Natural killer cell (primary cell): Measurements from ENCODE around the gene MARF1. TPM values are rescaled to one million over a fixed set of nuclear protein-coding genes. Genes with fewer than 3 reads are reported as not detected.

Experiments used
- ATAC-seq, 3 donors: fragments of 150-1000 bp in 2 of 3; fragments of 200-7000 bp in 1 of 3; cut with Tn5 transposase; 1 replicate in 1 of 3; 2 replicates in 2 of 3; pipeline ENCODE4 v1.10.0; 2021; ENCODE audit warnings: mild to moderate bottlenecking in 2 of 3, moderate library complexity in 2 of 3
- DNase-seq, 2 donors: peaks; one replicate each; pipeline versions ENCODE4 v3.0.0 to v3.0.0-alpha.2; 2013 to 2021; ENCODE audit warnings: mixed read lengths in 1 of 2
- H3K27ac ChIP-seq: one replicate; pipeline ENCODE4 v1.5.1; 2013; ENCODE audit warnings: mild to moderate bottlenecking, low read length
- H3K27me3 ChIP-seq: one replicate; pipeline ENCODE4 v1.6.1; 2013; ENCODE audit warnings: low read length; ENCODE audit not compliant: control insufficient read depth, insufficient read depth
- H3K36me3 ChIP-seq: one replicate; pipeline ENCODE4 v1.6.1; 2013; ENCODE audit warnings: low read length; ENCODE audit not compliant: control insufficient read depth, insufficient read depth
- H3K4me1 ChIP-seq: one replicate; pipeline ENCODE4 v1.6.1; 2013; ENCODE audit warnings: low read length; ENCODE audit not compliant: control insufficient read depth, insufficient read depth
- H3K4me3 ChIP-seq: one replicate; pipeline ENCODE4 v1.5.1; 2013; ENCODE audit warnings: low read length
- H3K9me3 ChIP-seq: one replicate; pipeline ENCODE4 v1.6.1; 2013; ENCODE audit warnings: low read length; ENCODE audit not compliant: control insufficient read depth, insufficient read depth
- H3K27ac Mint-ChIP-seq, 2 donors: one replicate each; pipeline ENCODE4 v1.8.0; 2022; ENCODE audit warnings: mild to moderate bottlenecking in 2 of 2, mixed read lengths in 2 of 2, moderate library complexity in 1 of 2
- H3K27me3 Mint-ChIP-seq, 2 donors: one replicate each; pipeline ENCODE4 v1.8.0; 2022; ENCODE audit warnings: low read depth in 2 of 2, mixed read lengths in 2 of 2
- H3K36me3 Mint-ChIP-seq: one replicate; pipeline ENCODE4 v1.8.0; 2022; ENCODE audit warnings: mixed read lengths
- H3K4me1 Mint-ChIP-seq, 2 donors: one replicate each; pipeline ENCODE4 v1.8.0; 2022; ENCODE audit warnings: mixed read lengths in 2 of 2
- H3K4me3 Mint-ChIP-seq: one replicate; pipeline ENCODE4 v1.8.0; 2022; ENCODE audit warnings: mild to moderate bottlenecking, moderate library complexity, mixed read lengths
- H3K9me3 Mint-ChIP-seq, 2 donors: one replicate each; pipeline ENCODE4 v1.8.0; 2022; ENCODE audit warnings: mixed read lengths in 2 of 2
- WGBS: methylation state at CpG from one replicate; pipeline ENCODE4 v1.1.7; 2013; ENCODE audit warnings: missing lambda C conversion rate; ENCODE audit not compliant: insufficient coverage; 5-methylcytosine and 5-hydroxymethylcytosine counted together
- intact Hi-C: fragments of 100-400 bp; cut with micrococcal nuclease; formaldehyde crosslinking; loops from one replicate; pipeline ENCODE4 v1.14.2; 2022
- total RNA-seq, 4 donors: library from RNA; stranded (reverse); fragments of 120-200 nt in 1 of 4; gene quantifications; one replicate each; pipeline versions ENCODE4 v1.2.3 to v1.2.4, GENCODE V29; 2013 to 2022
- TF ChIP-seq, protein P1 (sequence below): fragments of 200-600 bp; IDR thresholded peaks from one replicate; pipeline ENCODE4 v1.8.0; 2022; ENCODE audit warnings: antibody characterized with exemption

MARF1 gene
- total RNA-seq, 3 donors from 2014 or later (not counting 1 experiment from before 2014, with no cell fraction given) = 127 to 149 (median 140) TPM

DNA sequence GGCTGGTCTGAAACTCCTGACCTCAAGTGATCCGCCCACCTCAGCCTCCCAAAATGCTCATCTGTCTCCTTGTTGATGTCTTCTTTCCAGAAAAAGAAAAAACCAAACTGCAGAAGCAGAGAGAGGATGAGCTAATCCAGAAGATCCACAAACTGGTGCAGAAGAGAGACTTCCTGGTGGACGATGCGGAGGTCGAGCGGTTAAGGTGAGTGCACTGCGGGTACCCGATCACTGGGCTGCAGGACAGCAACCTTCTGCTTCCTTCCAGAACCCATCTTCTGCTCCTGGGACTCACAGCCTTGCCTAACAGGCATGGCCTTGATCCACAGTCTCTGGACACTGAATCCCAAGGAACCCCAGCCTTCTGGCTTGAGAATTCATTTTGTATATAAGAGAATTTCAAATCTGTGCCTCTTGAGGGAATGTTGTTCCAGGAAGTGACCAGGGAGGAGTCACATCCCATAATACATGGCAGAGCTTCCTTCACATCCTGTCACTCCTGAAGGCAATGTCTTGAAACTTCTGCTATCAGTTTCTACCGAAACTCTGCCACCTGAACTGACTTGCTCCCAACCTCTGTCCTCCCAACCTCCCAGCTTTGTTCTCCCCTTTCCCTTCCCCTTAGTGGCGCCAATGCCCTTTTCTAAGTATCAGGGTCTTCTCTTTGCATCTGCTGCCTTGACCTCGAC lies 61.7 kb downstream of the MARF1 start:
- Histone ChIP-seq H3K4me3 (no peak overlapping the region), H3K9me3 (no peaks in the 10 kb centered on the region), H3K36me3 (no peaks in the 10 kb centered on the region), H3K27ac (no peak overlapping the region), H3K4me1 (peaks cover 7% of the 10 kb centered on the region), H3K27me3 (no peaks in the 10 kb centered on the region)
- TF ChIP-seq, protein P1, sequence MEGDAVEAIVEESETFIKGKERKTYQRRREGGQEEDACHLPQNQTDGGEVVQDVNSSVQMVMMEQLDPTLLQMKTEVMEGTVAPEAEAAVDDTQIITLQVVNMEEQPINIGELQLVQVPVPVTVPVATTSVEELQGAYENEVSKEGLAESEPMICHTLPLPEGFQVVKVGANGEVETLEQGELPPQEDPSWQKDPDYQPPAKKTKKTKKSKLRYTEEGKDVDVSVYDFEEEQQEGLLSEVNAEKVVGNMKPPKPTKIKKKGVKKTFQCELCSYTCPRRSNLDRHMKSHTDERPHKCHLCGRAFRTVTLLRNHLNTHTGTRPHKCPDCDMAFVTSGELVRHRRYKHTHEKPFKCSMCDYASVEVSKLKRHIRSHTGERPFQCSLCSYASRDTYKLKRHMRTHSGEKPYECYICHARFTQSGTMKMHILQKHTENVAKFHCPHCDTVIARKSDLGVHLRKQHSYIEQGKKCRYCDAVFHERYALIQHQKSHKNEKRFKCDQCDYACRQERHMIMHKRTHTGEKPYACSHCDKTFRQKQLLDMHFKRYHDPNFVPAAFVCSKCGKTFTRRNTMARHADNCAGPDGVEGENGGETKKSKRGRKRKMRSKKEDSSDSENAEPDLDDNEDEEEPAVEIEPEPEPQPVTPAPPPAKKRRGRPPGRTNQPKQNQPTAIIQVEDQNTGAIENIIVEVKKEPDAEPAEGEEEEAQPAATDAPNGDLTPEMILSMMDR = no peak
- no peak overlapping the region for H3K27ac Mint-ChIP-seq
- peaks cover 3 to 6% of the 10 kb centered on the region in 2 donors for H3K9me3 Mint-ChIP-seq
- no peaks in the 10 kb centered on the region for H3K27me3 Mint-ChIP-seq
- DNase-seq (no peak), ATAC-seq (no peak)
- intact Hi-C loops = no loop called here
- H3K4me1 Mint-ChIP-seq = peaks cover 12% of the 10 kb centered on the region in 2 donors
- H3K4me3 Mint-ChIP-seq = no peak overlapping the region
- 83% methylated on average over 10 of the region's 10 CpGs for WGBS
- H3K36me3 Mint-ChIP-seq = peaks cover 10% of the 10 kb centered on the region

DNA sequence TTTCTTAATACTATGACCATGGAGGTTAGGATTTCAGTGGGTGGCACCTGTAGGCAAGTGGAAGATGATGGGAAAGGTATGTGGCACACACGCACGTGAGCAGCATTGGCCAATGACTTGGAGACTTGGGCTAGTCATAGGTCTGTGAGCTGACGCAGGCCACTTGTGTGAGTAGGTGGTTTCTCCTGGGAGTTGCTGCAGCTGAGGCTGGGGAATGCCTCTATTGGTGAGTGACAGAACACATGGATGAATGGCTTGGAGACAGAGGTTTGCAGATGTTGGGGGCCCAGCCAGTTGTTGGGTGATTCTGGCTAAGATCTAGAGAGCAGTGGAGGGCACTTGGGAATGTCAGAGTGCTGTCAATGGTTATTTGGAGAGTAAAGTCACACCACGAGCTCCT lies 64.1 kb downstream of the MARF1 start:
- Histone ChIP-seq H3K4me1 (peaks cover 7% of the 10 kb centered on the region), H3K4me3 (no peak overlapping the region), H3K36me3 (no peaks in the 10 kb centered on the region), H3K27me3 (no peaks in the 10 kb centered on the region), H3K9me3 (no peaks in the 10 kb centered on the region), H3K27ac (no peak overlapping the region)
- no peaks in the 10 kb centered on the region for H3K9me3 Mint-ChIP-seq
- intact Hi-C loops = no loop called here
- DNase-seq = no peak
- no peak for ATAC-seq
- H3K4me3 Mint-ChIP-seq = no peak overlapping the region
- peaks cover 12 to 20% of the 10 kb centered on the region in 2 donors for H3K4me1 Mint-ChIP-seq
- TF ChIP-seq, protein P1 = no peak
- H3K36me3 Mint-ChIP-seq = no peaks in the 10 kb centered on the region
- 91% methylated on average over 4 of the region's 4 CpGs for WGBS
- H3K27me3 Mint-ChIP-seq = no peaks in the 10 kb centered on the region
- no peak overlapping the region for H3K27ac Mint-ChIP-seq

DNA sequence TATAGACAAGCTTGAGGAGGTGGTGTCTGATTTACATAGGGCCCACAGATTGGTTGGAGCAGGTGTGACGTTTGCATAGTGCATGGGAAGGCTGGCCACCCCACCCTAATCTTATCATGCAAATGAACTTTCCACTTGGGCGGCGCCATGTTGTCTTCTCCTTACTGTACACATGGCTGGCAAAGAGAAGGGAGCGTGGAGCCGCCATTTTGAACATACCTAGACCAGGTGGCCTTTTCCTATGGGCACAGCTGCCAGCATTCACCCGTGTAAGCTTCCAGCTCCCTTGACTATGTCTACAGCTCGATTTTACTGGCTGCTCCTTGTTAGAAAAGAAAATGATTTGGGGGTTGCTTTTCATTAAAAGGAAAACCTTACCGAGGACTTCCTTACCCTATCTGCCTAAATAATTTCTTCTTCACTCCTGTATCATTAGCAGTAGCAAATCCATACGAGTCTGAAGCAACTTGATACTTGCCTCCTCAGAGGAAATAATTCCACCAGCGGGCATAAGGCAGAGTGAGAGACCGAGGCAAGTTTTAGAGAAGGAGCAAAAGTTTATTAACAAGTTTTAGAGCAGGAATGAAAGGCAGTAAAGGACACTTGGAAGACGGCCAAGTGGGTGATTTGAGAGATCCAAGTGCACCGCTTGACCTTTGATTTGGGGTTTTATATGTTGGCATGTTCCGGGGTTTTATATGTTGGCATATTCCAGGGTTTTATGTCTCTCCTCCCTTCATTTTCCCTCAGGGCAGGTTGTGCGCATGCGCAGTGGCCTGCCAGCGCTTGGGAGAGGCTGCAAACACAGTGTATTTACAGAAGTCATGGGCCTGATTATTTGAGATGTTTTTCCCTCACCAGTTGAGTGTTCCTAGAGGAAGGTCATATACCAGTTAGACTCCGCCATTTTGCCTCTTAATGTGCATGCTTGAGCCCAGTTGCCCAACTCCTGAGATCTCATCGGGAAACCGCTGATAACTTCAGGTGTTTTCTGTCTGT lies 65.7 kb downstream of the MARF1 start:
- Histone ChIP-seq H3K9me3 (no peaks in the 10 kb centered on the region), H3K4me1 (peaks cover 7% of the 10 kb centered on the region), H3K27ac (no peak overlapping the region), H3K27me3 (no peaks in the 10 kb centered on the region), H3K36me3 (no peaks in the 10 kb centered on the region), H3K4me3 (no peak overlapping the region)
- ATAC-seq = no peak
- no peak for DNase-seq
- H3K27me3 Mint-ChIP-seq = no peaks in the 10 kb centered on the region
- H3K4me3 Mint-ChIP-seq = no peak overlapping the region
- H3K27ac Mint-ChIP-seq = peak overlapping the region in 1 of 2 donors; percentile 4
- TF ChIP-seq, protein P1 = no peak
- peaks cover 7 to 14% of the 10 kb centered on the region in 2 donors for H3K4me1 Mint-ChIP-seq
- intact Hi-C loops = no loop called here
- H3K9me3 Mint-ChIP-seq = no peaks in the 10 kb centered on the region
- WGBS = 97% methylated on average over 18 of the region's 20 CpGs
- no peaks in the 10 kb centered on the region for H3K36me3 Mint-ChIP-seq
